GM18502 (cell line): Measurements from ENCODE around the gene MARK4.
"Not testable (repeated sequence)": the region's sequence is repeated elsewhere in the genome, so short reads cannot be mapped to it uniquely, and the experiment has no call there.

Experiments used
- ATAC-seq: cut with Tn5 transposase; IDR thresholded peaks from one replicate; pipeline ENCODE4 v1.9.1; 2021; ENCODE audit warnings: mild to moderate bottlenecking; ENCODE audit not compliant: unreplicated experiment, poor library complexity

MARK4 gene

GRCh38 chr19:45331411-45331810 lies 80.3 kb downstream of the MARK4 start:
- ATAC-seq = no peak

- ATAC-seq = no peak
These were observed 82.7 kb downstream of the MARK4 start for GRCh38 chr19:45333609-45334303.

DNA sequence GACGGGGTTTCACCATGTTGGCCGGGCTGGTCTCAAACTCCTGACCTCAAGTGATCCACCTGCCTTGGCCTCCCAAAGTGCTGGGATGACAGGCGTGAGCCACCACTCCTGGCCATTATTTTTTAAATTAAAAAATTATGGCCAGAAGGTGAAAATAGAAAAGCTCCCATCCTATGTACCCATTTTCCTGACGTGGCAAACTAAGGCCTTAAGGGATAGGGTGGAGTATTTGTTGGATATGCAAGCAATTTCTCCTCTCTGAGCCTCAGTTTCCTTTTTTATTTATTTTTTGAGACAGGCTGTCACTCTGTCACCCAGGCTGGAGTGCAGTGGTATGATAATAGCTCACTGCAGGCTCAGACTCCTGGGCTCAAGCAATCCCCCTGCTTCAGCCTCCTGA lies 83.8 kb downstream of the MARK4 start:
- not testable (repeated sequence) for ATAC-seq

- no peak for ATAC-seq
These were observed 85.7 kb downstream of the MARK4 start for GRCh38 chr19:45336696-45337251.

- ATAC-seq = no peak
These were observed 88.6 kb downstream of the MARK4 start for GRCh38 chr19:45339629-45340028.

- ATAC-seq = no peak
These were observed 89.3 kb downstream of the MARK4 start, which contains the start of gene KLC3 for GRCh38 chr19:45340232-45340898. TSS of gene KLC3 (plus strand) at chr19:45340750. CDS start at chr19:45345542, 4,792 bp downstream.

GRCh38 chr19:45340899-45341453 lies 89.9 kb downstream of the MARK4 start:
- no peak for ATAC-seq

DNA sequence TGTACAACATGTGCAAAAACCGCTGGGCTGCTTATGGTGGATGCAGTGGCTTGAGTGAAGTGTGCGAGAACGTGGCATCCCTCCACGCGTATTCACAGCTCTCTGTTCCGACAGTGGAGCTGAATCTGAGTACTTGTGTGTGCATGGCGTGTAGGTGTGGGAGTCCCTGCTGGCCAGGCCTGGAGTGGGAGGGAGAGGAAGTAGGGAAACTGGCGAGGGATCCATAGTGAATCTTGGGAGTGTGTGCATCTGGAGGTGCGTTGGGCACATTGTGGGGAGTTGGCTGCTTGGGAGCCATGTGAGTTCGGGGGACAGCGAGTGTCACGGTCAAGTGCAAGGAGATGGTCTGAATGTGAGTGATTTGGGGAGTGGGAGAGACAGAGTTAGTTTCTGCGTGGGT lies 91.8 kb downstream of the MARK4 start:
- no peak for ATAC-seq

GRCh38 chr19:45344621-45345505 lies 93.8 kb downstream of the MARK4 start:
- ATAC-seq = no peak

DNA sequence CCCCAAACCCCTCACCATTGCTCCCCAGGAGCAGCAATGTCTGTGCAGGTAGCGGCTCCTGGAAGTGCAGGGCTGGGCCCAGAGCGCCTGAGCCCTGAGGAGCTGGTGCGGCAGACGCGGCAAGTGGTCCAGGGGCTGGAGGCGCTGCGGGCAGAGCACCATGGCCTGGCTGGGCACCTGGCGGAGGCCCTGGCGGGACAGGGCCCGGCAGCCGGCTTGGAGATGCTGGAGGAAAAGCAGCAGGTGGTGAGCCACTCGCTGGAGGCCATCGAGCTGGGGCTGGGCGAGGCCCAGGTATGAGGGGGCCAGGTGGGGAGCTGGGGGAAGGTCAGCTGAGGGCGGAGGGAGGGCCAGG lies 94.4 kb downstream of the MARK4 start:
- ATAC-seq = no peak

DNA sequence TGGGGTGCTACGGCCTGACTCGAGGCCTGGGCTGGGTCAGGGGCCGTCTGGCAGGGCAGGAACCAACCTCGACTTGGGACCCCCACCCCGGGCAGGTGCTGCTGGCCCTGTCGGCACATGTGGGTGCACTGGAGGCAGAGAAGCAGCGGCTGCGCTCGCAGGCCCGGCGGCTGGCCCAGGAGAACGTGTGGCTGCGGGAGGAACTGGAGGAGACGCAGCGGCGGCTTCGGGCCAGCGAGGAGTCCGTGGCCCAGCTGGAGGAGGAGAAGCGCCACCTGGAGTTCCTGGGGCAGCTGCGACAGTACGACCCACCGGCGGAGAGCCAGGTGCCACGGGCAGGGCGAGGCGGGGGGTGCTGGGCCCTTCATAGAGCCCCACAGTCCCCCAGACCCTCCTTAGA lies 95.4 kb downstream of the MARK4 start:
- ATAC-seq = no peak

DNA sequence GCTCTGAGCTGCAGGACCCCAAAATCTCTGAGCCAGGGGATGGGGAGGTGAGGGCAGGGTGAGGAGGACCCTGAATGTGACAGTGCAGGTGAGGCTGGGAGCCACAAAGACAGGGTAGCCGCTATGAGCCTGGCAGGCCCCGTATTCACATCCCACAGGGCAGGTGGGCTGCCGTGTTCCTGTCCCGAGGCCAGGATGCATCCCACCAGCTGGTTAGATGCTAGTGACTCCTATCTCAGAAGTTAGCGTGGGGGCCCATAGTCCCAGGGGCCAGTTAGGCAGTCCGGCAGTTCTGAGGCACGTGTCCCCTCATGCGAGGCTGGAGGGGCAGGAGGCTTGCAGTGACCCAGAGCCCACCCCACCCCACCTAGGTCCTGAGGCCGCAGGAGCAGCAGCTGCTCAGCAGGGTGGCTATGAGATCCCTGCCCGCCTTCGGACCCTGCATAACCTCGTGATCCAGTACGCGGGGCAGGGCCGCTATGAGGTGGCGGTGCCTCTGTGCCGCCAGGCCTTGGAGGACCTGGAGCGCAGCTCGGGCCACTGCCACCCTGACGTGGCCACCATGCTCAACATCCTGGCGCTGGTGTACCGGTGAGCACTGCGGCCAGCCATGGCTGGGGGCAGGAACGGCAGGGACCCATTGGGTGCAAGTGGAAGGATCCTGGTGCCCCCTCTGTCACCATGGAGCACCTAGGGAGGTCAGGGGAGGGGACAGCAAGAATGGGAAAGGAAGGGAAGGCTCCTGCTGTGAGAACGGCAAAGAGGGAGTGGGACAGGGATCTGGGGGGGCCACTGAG lies 96.7 kb downstream of the MARK4 start:
- no peak for ATAC-seq

DNA sequence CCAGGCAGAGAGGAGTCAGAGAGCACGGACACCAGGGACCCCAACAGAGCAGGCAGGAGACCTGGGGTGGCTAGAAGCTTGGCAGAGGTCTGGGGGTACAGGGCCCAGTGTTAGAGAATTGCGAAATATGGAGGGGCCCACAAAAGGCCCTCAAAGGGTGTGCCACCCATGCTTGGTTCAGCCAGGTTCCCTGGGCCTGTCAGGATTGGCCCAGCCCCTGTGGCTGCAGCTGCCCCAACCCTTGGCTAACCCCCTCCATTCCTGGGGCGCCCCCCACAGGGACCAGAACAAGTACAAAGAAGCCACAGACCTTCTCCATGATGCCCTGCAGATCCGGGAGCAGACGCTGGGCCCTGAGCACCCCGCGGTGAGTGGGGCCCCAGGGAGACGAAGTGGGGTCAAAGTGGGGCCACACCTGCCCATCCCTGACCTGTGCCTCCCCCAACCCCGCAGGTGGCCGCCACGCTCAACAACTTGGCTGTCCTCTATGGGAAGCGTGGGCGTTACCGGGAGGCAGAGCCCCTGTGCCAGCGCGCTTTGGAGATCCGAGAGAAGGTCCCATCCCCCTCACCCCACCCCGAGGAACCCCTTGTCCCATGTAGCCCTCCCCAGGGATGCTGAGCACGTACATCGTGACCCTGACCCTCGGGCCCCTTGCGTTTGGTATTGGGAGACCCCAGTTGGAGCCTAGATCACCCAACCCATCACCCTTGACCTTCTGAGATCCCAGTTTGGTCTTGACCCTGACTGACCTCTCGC lies 97.5 kb downstream of the MARK4 start:
- ATAC-seq = no peak

- ATAC-seq = no peak
These were observed 98.0 kb downstream of the MARK4 start for GRCh38 chr19:45349126-45349415.

- no peak for ATAC-seq
These were observed 98.4 kb downstream of the MARK4 start for GRCh38 chr19:45349430-45349941.

DNA sequence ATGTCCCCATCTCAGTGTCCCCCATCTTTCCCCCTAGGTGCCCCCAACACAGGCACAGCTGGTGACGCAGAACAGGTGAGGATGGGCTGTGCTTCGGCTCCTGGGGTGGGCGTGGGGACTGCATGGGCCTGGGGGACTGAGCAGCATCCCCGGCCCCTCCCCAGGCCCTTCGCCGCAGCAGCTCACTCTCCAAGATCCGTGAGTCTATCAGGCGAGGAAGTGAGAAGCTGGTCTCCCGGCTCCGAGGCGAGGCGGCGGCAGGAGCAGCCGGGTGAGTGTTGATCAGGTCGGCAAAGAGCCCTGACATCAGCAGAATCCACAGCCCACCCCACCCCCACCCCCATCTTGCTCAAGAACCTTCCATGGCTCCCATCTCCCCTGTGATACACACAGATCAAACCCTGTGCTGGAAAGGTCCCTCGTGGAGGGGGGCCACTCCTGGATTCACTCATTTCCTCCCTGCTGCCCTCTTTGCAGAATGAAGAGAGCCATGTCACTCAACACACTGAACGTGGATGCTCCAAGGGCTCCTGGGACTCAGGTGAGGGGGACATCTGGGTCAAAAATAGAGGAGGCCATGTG lies 99.5 kb downstream of the MARK4 start:
- no peak for ATAC-seq

GRCh38 chr19:45351401-45351952 lies 100.4 kb downstream of the MARK4 start:
- ATAC-seq = no peak

DNA sequence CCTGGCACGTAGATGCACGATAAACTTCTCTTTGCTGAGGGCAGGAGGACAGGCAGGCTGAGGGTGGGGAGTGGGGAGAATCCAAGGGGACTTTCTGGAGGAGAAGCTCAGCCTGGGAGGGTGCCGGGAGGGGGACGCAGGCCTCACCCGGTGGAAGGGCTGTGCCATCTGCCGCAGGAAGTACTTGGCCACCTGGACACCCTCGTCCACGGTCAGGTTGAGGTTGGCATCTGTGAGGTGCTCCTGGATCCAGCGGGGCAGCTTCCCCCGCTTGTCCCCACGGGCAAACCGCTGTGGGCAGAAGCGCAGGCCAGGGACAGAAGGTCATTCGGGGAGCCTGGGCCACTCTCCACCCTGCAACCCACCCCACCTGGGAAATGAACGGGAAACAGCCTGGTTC lies 101.0 kb downstream of the MARK4 start:
- ATAC-seq = no peak
